ENCODE measurements around the gene SLC24A4. TPM values are rescaled to one million over a fixed set of nuclear protein-coding genes. Genes with fewer than 3 reads are reported as not detected.

Gene SLC24A4
- total and polyA plus RNA-seq, 2 donors (not counting 3 experiments of a cell fraction or from before 2014, with no cell fraction given): 0.07 to 0.08 TPM

DNA sequence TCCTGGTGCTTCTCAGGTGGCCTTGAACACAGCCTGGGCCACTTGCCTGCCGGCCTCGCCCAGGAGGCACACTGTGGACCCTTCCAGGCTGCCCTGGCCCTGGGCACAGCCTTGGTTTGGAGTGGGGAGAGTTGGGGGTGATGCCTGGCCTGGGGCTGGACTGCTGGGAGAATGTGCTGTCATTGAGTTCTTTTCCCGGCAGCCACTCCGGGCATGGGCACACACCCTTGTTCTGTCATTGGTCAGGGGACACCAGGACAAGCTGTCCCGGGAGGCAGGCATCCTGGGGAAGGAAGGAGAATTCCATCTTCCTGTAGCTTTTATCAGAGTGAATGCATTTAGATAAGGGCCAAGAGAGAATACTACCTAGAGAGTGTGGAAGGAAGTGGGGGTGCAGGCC, 128.8 kb downstream of the SLC24A4 start:
- no peaks in the 10 kb centered on the region for H4K20me1 ChIP-seq (replicated peaks; ENCODE audit: control insufficient read depth, extremely low read depth, insufficient read depth, low read length)
- CTCF ChIA-PET: no interaction called here
- no peaks in the 10 kb centered on the region for H3K27me3 ChIP-seq (ENCODE audit: control insufficient read depth in 2 of 2, insufficient read depth in 2 of 2, low read length in 2 of 2)
- H3K4me3 ChIP-seq (replicated peaks in 1 of 3; ENCODE audit: insufficient read depth in 1 of 3, low read depth in 1 of 3, low read length in 3 of 3): no peak overlapping the region
- no peak overlapping the region for H2AFZ ChIP-seq (ENCODE audit: low read depth, low read length)
- no peaks in the 10 kb centered on the region for H3K36me3 ChIP-seq (ENCODE audit: control insufficient read depth in 2 of 2, extremely low read depth in 1 of 2, insufficient read depth in 2 of 2, low read length in 2 of 2)
- dilution Hi-C loops (cut with MboI; ENCODE audit: extremely low pct_ligation_motif_present, low sequenced_read_pairs) (no loop called here), intact Hi-C loops (cut with micrococcal nuclease) (no loop called here)
- H3K9me3 ChIP-seq (replicated peaks; ENCODE audit: control insufficient read depth, insufficient read depth, low read length): no peaks in the 10 kb centered on the region
- POLR2A ChIA-PET: no interaction called here
- H3K79me2 ChIP-seq (ENCODE audit: control insufficient read depth, insufficient read depth, low read length): no peaks in the 10 kb centered on the region
- no peak for DNase-seq (ENCODE audit: low read depth, low spot score)
- BruUV-seq (replicated peaks): no TSS peak
- no peak for FAIRE-seq
- no peak overlapping the region for H3K9ac ChIP-seq (replicated peaks; ENCODE audit: extremely low read depth, insufficient read depth, low read length)
- H3K9me1 ChIP-seq (replicated peaks; ENCODE audit: control insufficient read depth, extremely low read depth, insufficient read depth, low read length): no peaks in the 10 kb centered on the region
- no peak overlapping the region for H3K4me2 ChIP-seq (ENCODE audit: insufficient read depth, low read length)
- H3K27ac ChIP-seq (ENCODE audit: insufficient read depth, low read depth, low read length): no peak overlapping the region
- H3K4me1 ChIP-seq (ENCODE audit: control insufficient read depth, extremely low read depth, insufficient read depth, low read length): no peaks in the 10 kb centered on the region
- no peak for TF ChIP-seq JUN (IDR thresholded peaks at IDR 0.05; ENCODE audit: borderline replicate concordance, insufficient read depth, insufficient read length, low read depth)
- TF ChIP-seq POLR2AphosphoS5 (IDR thresholded peaks at IDR 0.05; ENCODE audit: insufficient read depth, low read depth, low read length): no peak
- TF ChIP-seq, protein P1, sequence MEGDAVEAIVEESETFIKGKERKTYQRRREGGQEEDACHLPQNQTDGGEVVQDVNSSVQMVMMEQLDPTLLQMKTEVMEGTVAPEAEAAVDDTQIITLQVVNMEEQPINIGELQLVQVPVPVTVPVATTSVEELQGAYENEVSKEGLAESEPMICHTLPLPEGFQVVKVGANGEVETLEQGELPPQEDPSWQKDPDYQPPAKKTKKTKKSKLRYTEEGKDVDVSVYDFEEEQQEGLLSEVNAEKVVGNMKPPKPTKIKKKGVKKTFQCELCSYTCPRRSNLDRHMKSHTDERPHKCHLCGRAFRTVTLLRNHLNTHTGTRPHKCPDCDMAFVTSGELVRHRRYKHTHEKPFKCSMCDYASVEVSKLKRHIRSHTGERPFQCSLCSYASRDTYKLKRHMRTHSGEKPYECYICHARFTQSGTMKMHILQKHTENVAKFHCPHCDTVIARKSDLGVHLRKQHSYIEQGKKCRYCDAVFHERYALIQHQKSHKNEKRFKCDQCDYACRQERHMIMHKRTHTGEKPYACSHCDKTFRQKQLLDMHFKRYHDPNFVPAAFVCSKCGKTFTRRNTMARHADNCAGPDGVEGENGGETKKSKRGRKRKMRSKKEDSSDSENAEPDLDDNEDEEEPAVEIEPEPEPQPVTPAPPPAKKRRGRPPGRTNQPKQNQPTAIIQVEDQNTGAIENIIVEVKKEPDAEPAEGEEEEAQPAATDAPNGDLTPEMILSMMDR (IDR thresholded peaks at IDR 0.05; ENCODE audit: extremely low read depth in 1 of 2, insufficient read depth in 1 of 2, low read depth in 1 of 2, low read length in 2 of 2): no peak
- TF ChIP-seq MYC (IDR thresholded peaks at IDR 0.05; ENCODE audit: low read depth, low read length): no peak
- no peak for TF ChIP-seq MAX (IDR thresholded peaks at IDR 0.05; ENCODE audit: insufficient read depth, insufficient read length)
- TF ChIP-seq FOS (IDR thresholded peaks at IDR 0.05; ENCODE audit: borderline replicate concordance, insufficient read depth, low read length): no peak
- TF ChIP-seq GATA2 (IDR thresholded peaks at IDR 0.05; ENCODE audit: insufficient read depth, insufficient read length, low read depth, low read length): no peak
- TF ChIP-seq EZH2 (IDR thresholded peaks at IDR 0.05; ENCODE audit: borderline replicate concordance, low read depth, low read length, severe bottlenecking): no peak
- TF ChIP-seq POLR2A (IDR thresholded peaks at IDR 0.05; ENCODE audit: low read depth, low read length): no peak

Data from endothelial cell of umbilical vein (primary cell).